ENCODE results near the gene GLRA1.
A peak's percentile ranks its signal among the peaks of the same experiment; 100 is the strongest.

Gene GLRA1

GRCh38 chr5:151924564-151925301 lies at the start of gene GLRA1:
Gene GLRA1, minus strand, starts transcription at chr5:151924851. Its CDS starts 302 bp downstream, at chr5:151924549.
- DNase-seq (ENCODE audit: low read depth in 2 of 3, low spot score in 2 of 3) = peak; percentile 3 to 17 (median 6)

GRCh38 chr5:151970885-151971284 lies 46.2 kb upstream of the GLRA1 start:
- no peak for DNase-seq (ENCODE audit: low read depth in 2 of 3, low spot score in 2 of 3)

- DNase-seq (ENCODE audit: low read depth in 2 of 3, low spot score in 2 of 3) = no peak
Measured at GRCh38 chr5:151967865-151968264, 43.2 kb upstream of the GLRA1 start.

- DNase-seq (ENCODE audit: low read depth in 2 of 3, low spot score in 2 of 3) = no peak
Measured at GRCh38 chr5:151966046-151966445, 41.4 kb upstream of the GLRA1 start.

GRCh38 chr5:151964471-151964870 lies 39.8 kb upstream of the GLRA1 start:
- no peak for DNase-seq (ENCODE audit: low read depth in 2 of 3, low spot score in 2 of 3)

- DNase-seq (ENCODE audit: low read depth in 2 of 3, low spot score in 2 of 3) = no peak
Measured at GRCh38 chr5:151961557-151961956, 36.9 kb upstream of the GLRA1 start.

GRCh38 chr5:151958111-151958510 lies 33.5 kb upstream of the GLRA1 start:
- no peak for DNase-seq (ENCODE audit: low read depth in 2 of 3, low spot score in 2 of 3)

- no peak for DNase-seq (ENCODE audit: low read depth in 2 of 3, low spot score in 2 of 3)
Measured at GRCh38 chr5:151956725-151957124, 32.1 kb upstream of the GLRA1 start.

GRCh38 chr5:151954255-151954654 lies 29.6 kb upstream of the GLRA1 start:
- no peak for DNase-seq (ENCODE audit: low read depth in 2 of 3, low spot score in 2 of 3)

- DNase-seq (ENCODE audit: low read depth in 2 of 3, low spot score in 2 of 3) = no peak
Measured at GRCh38 chr5:151953833-151954232, 29.2 kb upstream of the GLRA1 start.

GRCh38 chr5:151952238-151952637 lies 27.6 kb upstream of the GLRA1 start:
- DNase-seq (ENCODE audit: low read depth in 2 of 3, low spot score in 2 of 3) = no peak

GRCh38 chr5:151950706-151951105 lies 26.1 kb upstream of the GLRA1 start:
- no peak for DNase-seq (ENCODE audit: low read depth in 2 of 3, low spot score in 2 of 3)

GRCh38 chr5:151949701-151950308 lies 25.2 kb upstream of the GLRA1 start:
- DNase-seq (ENCODE audit: low read depth in 2 of 3, low spot score in 2 of 3) = no peak

GRCh38 chr5:151949113-151949512 lies 24.5 kb upstream of the GLRA1 start:
- DNase-seq (ENCODE audit: low read depth in 2 of 3, low spot score in 2 of 3) = no peak

GRCh38 chr5:151947931-151948608 lies 23.4 kb upstream of the GLRA1 start:
- DNase-seq (ENCODE audit: low read depth in 2 of 3, low spot score in 2 of 3) = no peak

GRCh38 chr5:151937851-151938250 lies 13.2 kb upstream of the GLRA1 start:
- DNase-seq (ENCODE audit: low read depth in 2 of 3, low spot score in 2 of 3) = no peak

- no peak for DNase-seq (ENCODE audit: low read depth in 2 of 3, low spot score in 2 of 3)
Measured at GRCh38 chr5:151935135-151935695, 10.6 kb upstream of the GLRA1 start.

GRCh38 chr5:151931260-151931659 lies 6.6 kb upstream of the GLRA1 start:
- DNase-seq (ENCODE audit: low read depth in 2 of 3, low spot score in 2 of 3) = no peak

- no peak for DNase-seq (ENCODE audit: low read depth in 2 of 3, low spot score in 2 of 3)
Measured at GRCh38 chr5:151926188-151926587, 1.5 kb upstream of the GLRA1 start.

- DNase-seq (ENCODE audit: low read depth in 2 of 3, low spot score in 2 of 3) = no peak
Measured at GRCh38 chr5:151925340-151925739, 689 bp upstream of the GLRA1 start.

- no peak for DNase-seq (ENCODE audit: low read depth in 2 of 3, low spot score in 2 of 3)
Measured at GRCh38 chr5:151923866-151924476, 680 bp downstream of the GLRA1 start.

GRCh38 chr5:151921916-151922315 lies 2.7 kb downstream of the GLRA1 start:
- DNase-seq (ENCODE audit: low read depth in 2 of 3, low spot score in 2 of 3) = no peak

Measured in activated CD8-positive, alpha-beta memory T cell treated with anti-CD3 and anti-CD28 coated beads for 48 hours (primary cell).